Activated CD8-positive, alpha-beta memory T cell treated with anti-CD3 and anti-CD28 coated beads, Interleukin-2, amount 50 U/mL, for 1 hour (primary cell): ENCODE data around the gene ZHX3.

Experiments
- DNase-seq: peaks from one replicate; pipeline ENCODE4 v3.0.0-alpha.2; 2020; ENCODE audit errors: extremely low read depth

ZHX3 gene

GRCh38 chr20:41226426-41226825, 91.1 kb downstream of the ZHX3 start:
- no peak for DNase-seq

- DNase-seq, result no peak
Measured at GRCh38 chr20:41225091-41225490, 92.4 kb downstream of the ZHX3 start.

- DNase-seq, result no peak
Measured at GRCh38 chr20:41224281-41224680, 93.2 kb downstream of the ZHX3 start.

GRCh38 chr20:41223112-41223511, 94.4 kb downstream of the ZHX3 start:
- DNase-seq, result no peak

- DNase-seq, result no peak
Measured at GRCh38 chr20:41222703-41223102, 94.8 kb downstream of the ZHX3 start.

- no peak for DNase-seq
Measured at GRCh38 chr20:41222296-41222695, 95.2 kb downstream of the ZHX3 start.

GRCh38 chr20:41221614-41222218, 95.8 kb downstream of the ZHX3 start:
- DNase-seq, result no peak

GRCh38 chr20:41219824-41220223, 97.7 kb downstream of the ZHX3 start:
- no peak for DNase-seq

GRCh38 chr20:41218466-41218865, 99.1 kb downstream of the ZHX3 start:
- DNase-seq, result no peak

- no peak for DNase-seq
Measured at GRCh38 chr20:41217422-41217821, 100.1 kb downstream of the ZHX3 start.

- DNase-seq, result no peak
Measured at GRCh38 chr20:41214666-41215065, 102.9 kb downstream of the ZHX3 start.

- DNase-seq, result no peak
Measured at GRCh38 chr20:41214202-41214601, 103.3 kb downstream of the ZHX3 start.

- DNase-seq, result no peak
Measured at GRCh38 chr20:41213150-41213820, 104.2 kb downstream of the ZHX3 start.

GRCh38 chr20:41205313-41205712, 112.2 kb downstream of the ZHX3 start:
- no peak for DNase-seq

- DNase-seq, result no peak
Measured at GRCh38 chr20:41204304-41205265, 112.9 kb downstream of the ZHX3 start.

- DNase-seq, result no peak
Measured at GRCh38 chr20:41203660-41204059, 113.9 kb downstream of the ZHX3 start.

GRCh38 chr20:41202426-41202825, 115.1 kb downstream of the ZHX3 start:
- DNase-seq, result no peak

- DNase-seq, result no peak
Measured at GRCh38 chr20:41201760-41202159, 115.8 kb downstream of the ZHX3 start.

- DNase-seq, result no peak
Measured at GRCh38 chr20:41200446-41201202, 116.9 kb downstream of the ZHX3 start.

- DNase-seq, result no peak
Measured at GRCh38 chr20:41198443-41198842, 119.1 kb downstream of the ZHX3 start.

GRCh38 chr20:41196653-41197225, 120.8 kb downstream of the ZHX3 start:
- DNase-seq, result no peak

GRCh38 chr20:41192575-41192974, 125.0 kb downstream of the ZHX3 start:
- no peak for DNase-seq
